Skeletal muscle cell (primary cell): ENCODE results near the gene AMDHD2.

Source experiments
- DNase-seq: peaks from one replicate; pipeline ENCODE4 v3.0.0-alpha.2; 2010; ENCODE audit warnings: low read depth
- H3K4me3 ChIP-seq: 2 replicates; pipeline ENCODE4 v1.5.1; 2011; ENCODE audit warnings: low read depth, mild to moderate bottlenecking, control low read depth, low read length, moderate library complexity

The AMDHD2 gene

DNA sequence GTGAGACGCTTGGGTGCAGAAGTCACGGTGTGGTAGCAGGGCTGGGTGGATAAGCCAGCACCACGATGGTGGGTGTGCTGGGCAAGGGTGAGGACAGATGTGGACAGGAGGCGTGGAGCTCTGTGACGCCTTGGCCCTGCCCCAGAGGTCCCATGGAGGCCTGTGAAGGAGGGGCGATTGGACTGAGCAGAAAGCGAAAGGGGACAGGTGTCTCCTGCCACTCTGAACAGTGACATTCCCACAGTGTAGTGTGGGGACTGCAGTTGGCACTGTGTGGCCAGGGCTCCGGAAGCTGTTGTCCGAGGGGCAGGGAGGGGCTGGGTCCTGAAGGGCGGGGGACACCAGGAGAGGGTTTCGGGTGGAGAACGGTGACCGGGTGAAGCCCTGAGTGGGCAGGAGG is 37.9 kb upstream of the AMDHD2 start:
- no peak for DNase-seq
- H3K4me3 ChIP-seq: no peak overlapping the region

DNA sequence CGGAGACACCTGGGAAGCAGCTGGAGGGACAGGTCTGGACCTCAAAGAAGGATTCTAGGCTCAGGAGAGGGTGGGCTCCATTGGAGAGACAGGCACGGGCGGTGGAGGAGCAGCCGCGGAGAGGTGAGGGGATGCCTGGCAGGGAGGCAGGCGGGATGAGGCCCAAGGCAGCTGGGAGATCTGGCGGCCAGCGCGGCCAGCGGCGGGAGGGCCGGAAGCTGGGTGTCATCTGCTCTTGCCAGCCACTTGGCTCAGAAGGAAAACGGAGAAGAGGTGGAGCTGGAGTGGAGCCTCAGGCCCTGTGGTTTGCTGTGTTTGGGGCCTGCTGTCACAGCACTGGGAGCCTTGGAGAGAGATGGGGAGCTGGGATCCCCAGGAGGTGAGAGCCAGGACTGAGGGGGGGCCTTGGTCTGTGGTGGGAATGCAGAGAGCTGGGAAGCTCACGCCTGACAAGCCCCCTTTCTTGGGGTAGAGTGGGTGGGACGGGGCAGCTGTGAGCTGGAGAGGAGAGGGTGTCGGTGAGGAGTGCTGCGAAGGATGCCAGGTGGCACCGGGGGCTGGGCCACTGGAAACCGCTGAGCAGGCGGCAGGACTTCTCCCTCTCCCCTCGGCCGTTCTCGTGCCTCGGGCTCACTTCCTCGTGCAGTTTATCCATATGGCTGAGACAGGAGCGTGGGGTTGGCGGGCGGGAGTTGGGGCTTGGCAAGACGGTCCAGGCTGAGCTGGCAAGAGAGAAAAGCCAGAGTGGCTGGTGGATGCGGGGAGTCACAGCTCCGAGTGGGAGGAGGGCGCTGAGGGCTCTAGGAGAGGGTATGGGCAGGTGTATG is 37.2 kb upstream of the AMDHD2 start:
- peak overlapping the region; percentile 7 for H3K4me3 ChIP-seq
- DNase-seq: peak; percentile 31

DNA sequence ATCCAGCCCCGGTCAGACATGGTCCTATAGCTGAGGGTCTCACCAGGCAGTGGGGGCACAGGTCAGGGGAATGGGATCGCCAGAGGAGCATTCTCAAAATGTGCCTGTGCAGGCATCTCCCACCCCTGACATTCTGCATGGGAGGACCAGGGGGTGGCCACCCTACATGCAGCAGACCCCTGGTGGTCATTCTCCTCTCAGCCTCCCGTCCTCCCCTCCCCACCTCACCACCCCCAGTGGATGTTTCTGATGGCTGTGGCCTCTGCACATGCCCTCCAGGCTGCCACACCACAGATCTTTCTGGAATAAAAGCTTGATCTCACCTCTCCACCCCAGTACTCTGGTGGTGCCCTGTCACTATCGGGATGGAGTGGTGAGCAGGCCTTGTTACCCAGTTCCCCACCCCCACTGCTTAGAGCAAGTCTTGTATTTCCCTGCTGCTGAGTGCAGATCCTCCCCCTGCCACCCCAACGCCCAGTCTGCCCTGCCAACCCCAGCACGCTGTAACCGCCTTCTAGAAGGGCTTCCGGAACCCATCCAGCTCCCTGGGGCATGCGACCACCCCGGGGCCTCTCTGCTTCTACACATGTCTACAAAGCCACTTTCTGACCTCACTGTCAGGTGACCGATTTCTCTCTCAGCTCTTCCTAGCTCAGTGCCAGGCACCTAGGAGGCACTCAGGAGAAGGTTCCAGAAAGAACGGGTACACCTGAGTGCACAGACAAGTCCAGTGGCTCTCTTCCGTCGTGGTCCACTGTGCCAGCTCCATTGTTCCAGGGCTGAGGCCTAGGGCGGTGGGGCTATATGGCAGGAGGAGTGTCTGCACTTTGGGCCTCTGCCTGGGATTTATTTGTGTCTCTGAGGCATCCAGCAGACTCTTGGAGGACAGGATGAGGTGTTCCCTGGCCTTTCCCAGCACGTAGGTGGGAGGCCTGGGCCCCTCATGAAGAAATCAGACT is 36.0 kb upstream of the AMDHD2 start:
- no peak overlapping the region for H3K4me3 ChIP-seq
- no peak for DNase-seq

DNA sequence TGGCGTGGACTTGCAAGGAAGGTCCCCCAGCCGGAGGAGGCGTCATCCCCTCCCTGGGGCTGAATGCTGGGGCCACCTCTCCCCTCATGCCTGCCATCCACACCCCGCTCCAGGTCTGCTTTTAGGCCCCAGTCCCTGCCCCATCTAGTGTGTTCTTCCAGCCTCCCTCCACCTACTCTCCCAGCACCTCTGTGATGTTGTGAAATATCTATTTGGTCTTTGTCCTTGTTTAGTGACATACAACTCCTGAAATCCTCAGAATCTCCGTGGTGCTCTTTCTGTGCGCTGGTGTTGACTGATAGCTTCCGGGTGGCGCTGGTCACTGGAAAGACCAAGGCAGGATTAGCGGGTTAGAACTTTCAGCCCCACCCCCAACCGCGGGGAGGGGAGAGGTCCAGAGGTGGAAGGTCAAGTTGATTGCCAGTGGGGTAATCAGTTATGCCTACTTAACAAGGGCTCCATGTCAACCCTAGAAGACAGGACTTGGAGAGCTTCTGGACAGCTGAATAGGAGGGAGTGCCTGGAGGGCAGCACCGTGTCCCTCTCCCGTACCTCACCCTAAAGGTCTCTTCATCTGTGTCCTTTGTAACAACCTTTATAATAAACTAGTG is 35.2 kb upstream of the AMDHD2 start:
- DNase-seq: no peak
- H3K4me3 ChIP-seq: no peak overlapping the region

DNA sequence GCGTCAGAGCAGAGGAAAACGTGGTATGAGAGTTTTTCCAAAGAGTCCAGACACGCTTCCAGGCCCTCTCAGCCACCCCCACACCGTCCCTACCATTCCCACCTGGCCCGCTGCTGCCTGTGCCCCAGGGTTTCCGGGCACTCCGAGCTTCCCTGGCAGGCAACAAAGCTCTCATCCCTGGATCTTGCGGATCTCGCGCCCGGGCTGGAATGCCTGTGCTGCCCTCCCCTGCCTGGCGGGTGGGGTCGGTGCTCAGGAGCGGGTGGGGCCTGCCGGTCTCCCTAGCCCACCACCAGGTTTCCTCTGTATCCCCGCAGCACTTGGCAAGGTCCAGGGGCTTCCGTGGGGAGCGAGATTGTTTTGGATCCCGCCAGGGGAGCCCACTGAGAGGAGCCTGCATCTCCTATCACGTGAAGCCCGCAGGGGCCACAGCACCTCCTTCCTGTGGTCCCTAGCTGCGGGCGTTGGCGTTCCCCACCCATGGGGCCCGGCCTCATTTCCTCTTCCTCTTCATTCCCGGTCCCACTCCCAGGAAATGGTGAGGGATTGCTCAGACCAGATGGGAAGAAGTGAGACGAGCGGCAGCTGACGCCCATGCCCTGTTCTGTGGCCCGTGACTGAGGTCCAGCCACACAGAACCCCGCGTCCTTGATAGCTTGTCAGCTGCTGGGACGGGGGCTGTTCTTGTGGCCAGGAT is 34.2 kb upstream of the AMDHD2 start:
- DNase-seq: no peak
- H3K4me3 ChIP-seq: no peak overlapping the region

DNA sequence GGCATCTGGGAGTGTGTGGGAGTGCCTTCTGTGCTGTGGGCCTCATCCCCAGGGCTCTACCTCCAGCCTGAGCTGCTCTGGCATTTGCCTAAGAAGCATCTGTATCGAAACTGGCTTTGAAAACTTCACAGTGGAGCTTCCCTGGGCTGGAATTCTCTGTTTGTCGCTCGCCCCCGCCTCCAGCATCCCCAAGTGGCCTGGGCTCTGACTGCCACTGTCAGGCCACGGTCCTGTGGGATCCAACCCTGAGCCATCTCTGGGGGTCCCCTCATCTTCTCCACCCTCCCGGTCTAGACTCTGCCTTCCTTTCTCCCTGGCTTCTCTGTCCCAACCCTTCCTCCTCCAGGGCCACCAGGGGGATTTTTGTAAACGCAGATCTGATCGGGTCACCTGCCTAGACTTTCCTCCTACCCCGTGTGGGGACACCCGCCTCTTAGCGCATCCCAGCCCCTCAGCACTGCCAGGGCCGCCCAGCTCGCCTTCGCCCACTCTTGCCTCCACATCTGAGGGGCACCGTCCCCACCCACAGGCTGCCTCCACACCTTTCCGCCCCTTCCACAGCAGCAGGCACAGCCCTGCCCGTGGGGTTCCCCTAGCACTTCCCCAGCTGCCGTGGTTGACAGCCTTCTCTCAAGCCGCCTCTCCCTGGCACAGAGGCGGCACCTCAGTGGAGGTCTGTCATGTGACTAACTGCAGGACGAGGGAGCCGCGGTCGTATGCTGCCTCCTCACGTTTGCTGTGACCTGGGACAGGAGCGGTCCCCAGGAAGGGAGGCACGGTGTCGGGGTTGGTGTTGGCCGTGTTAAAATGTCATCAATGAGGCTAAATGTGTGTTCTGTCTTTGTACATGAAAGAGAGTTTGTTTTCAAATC is 33.3 kb upstream of the AMDHD2 start:
- no peak overlapping the region for H3K4me3 ChIP-seq
- DNase-seq: no peak

DNA sequence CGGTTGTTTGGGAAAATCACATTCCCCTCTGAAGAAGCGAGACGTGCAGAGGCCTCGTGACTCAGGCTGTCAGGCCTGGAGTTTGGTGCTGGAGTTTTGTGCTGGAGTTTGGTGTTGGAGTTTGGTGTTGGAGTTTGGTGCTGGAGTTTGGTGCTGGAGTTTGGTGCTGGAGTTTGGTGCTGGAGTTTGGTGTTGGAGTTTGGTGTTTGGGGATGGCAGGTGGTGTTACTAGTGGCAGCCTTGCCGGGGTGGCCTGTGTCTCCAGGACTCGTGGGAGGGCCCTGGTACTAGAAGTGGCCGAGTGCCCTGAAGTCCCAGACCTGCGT is 32.7 kb upstream of the AMDHD2 start:
- no peak for DNase-seq
- H3K4me3 ChIP-seq: no peak overlapping the region

DNA sequence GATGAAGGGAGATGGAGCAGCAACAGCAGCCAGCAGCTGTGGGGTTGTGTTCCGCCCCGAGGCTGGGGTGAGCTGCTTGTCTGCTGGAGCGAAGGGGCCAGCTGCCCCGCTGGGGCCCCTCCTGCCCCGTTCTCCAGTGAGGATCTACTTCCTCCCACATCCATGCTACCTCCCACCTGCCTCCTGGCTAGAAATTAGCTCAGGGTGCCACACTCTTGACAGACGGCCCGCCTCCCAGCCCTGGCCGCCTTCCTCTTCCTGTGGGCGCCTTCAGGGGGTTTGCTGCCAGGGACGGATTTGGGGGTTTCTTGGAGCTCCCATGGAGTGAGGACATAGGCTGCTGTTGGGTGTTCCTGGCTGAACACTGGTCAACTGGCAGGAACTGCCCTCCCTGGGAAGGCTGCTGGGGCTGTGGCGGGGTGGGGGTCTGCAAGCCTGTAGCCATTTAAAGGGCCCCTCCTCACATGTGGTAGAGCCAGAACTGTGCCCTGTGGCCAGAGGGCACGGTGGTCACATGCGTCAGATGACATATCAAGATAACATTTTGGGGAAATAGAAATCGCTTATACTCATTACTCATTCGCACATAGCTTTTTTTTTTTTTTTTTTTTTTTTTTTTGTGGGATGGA is 32.2 kb upstream of the AMDHD2 start:
- no peak for DNase-seq
- no peak overlapping the region for H3K4me3 ChIP-seq

DNA sequence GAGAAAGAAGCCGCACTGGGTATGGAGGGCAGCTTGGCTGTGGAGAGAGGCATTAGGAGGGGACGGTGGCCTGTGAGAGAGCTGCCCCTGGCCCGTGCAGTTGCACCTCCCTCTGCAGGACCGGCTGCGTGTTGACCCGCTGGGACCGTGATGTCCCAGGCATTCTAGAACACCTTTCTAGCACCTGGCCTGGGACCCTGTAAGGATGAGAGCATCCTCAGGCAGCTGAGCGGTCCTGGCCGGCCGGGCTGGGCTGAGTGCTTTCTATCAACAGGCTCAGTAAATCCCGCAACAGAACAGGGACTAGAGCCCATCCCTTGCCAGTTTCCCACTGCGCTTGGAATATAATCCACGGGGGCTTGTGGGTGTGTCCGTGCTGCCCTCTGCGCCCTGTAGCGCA is 30.6 kb upstream of the AMDHD2 start:
- DNase-seq: no peak
- no peak overlapping the region for H3K4me3 ChIP-seq

DNA sequence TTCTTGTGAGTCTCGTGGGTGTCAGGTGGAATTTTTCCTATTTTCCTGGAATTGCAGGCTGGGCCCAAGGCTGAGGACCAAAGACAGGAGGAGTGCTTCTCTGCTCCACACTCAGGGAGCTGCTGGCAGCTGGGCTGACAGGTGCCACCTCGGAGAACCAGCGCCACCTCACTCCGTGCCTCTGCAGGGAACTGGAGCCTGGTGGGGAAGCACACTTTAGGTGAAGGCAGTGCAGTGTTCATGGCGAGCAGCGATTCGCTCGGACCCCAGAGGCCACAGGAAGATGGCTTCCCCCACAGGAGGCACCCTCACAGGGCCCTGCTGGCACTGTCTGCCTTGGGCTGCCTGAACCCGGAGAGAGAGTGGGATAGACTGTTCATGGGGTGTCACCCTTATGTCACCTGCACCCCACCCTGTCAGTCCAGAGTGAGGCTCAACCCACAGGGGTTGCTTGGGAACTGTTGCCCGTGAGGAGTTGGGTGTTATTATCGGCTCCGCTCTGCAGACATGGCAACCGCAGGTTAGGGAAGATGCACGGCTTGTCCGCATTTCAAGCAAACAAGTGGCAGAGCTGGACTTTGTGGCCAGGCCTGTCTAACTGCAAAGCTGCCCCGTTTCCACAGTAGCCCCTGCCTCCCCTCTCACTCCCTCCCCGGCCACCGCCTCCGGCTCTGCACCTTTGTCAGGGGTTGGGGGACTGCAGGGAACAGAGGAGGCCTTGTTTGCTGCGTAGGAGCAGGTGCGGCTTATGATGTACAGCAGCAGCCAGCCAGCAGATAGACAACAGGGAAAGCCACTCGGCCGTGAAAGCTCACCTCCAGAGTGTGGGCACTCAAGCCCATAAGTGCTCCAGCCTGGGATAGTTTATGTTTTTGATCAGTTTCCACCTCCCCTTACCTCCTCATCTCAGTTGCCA is 29.7 kb upstream of the AMDHD2 start:
- no peak overlapping the region for H3K4me3 ChIP-seq
- no peak for DNase-seq

DNA sequence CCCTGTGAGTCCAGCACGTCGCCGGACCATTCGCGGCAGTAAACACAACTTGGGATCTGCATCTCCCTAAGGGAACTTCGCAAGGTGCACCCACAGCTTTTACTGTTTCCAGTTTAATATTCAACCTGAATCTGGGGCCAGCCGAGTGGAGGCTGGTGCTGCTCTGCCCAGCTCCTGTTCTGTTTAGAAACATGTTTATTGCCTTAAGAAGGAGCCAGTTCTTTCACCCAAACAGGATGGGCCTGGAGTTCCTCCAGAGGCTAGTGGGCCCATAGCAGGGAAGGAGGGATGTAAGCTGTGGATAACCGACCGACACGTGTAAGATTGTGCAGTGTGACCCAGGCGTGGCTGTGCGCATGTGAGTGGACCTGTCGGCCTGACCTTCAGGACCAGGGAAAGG is 27.9 kb upstream of the AMDHD2 start:
- no peak for DNase-seq
- H3K4me3 ChIP-seq: no peak overlapping the region

DNA sequence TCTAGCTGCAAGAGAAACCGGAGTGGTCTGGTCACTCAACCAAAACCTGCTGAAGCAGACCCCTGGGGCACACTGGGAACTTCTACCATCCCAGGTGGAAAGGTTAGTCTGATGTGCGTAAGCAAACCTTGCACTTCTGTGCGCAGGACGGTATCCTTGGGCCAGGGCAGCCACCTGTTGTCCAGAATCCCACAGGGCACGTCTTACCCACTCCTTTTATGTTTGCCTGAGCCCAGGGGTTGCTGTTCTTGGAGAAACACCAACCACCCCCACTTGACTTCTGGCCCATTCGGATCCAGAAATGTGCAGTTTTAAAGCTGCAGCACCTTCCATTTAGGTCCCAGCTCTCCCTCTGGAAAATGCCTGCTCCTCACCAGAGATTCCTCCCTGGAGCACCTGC is 26.6 kb upstream of the AMDHD2 start:
- no peak overlapping the region for H3K4me3 ChIP-seq
- no peak for DNase-seq

DNA sequence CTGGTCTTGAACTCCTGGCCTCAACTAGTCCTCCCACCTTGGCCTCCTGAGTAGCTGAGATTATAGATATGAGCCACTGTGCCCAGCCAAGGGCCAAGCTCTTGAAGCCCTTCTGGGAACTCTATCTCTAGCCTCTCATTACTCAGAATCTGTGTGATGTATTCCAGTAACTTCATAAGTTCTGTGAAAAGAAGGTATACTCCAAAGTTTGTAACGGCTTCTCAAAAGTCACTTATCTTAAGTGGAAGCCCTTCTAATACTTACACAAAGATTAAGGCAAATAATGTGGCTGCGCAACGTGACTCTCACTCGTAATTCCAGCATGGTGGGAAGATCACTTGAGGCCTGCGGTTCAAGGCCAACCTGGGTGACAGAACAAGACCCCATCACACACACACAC is 25.6 kb upstream of the AMDHD2 start:
- DNase-seq: no peak

DNA sequence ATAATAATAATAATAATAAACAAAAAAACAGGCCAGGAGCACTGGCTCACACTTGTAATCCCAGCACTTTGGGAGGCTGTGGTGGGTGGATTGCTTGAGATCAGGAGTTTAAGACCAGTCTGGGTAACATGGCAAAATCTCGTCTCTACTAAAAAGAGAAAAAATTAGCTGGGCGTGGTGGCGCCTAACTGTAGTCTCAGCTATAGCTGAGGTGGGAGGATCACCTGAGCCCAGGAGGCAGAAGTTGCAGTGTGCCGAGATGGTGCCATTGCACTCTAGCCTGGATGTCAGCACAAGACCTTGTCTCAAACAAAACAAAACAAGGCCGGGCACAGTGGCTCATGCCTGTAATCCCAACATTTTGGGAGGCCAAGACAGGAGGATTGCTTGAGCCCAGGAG is 25.1 kb upstream of the AMDHD2 start:
- DNase-seq: no peak
- no peak overlapping the region for H3K4me3 ChIP-seq

More for the DNA sequence above, 25.6 kb upstream of the AMDHD2 start:
- no peak overlapping the region for H3K4me3 ChIP-seq

DNA sequence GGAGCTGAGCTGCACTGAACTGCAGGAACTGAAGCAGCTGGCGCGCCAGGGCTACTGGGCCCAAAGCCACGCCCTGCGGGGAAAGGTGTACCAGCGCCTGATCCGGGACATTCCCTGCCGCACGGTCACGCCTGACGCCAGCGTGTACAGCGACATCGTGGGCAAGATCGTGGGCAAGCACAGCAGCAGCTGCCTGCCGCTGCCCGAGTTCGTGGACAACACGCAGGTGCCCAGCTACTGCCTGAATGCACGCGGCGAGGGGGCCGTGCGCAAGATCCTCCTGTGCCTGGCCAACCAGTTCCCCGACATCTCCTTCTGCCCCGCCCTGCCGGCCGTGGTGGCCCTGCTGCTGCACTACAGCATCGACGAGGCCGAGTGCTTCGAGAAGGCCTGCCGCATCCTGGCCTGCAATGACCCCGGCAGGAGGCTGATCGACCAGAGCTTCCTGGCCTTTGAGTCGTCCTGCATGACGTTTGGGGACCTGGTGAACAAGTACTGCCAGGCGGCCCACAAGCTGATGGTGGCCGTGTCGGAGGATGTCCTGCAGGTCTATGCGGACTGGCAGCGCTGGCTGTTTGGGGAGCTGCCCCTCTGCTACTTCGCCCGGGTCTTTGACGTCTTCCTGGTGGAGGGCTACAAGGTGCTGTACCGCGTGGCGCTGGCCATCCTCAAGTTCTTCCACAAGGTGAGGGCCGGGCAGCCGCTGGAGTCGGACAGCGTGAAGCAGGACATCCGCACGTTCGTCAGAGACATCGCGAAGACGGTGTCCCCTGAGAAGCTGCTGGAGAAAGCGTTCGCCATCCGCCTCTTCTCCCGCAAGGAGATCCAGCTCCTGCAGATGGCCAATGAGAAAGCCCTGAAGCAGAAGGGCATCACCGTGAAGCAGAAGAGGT is 23.7 kb upstream of the AMDHD2 start:
- DNase-seq: no peak
- H3K4me3 ChIP-seq: no peak overlapping the region

DNA sequence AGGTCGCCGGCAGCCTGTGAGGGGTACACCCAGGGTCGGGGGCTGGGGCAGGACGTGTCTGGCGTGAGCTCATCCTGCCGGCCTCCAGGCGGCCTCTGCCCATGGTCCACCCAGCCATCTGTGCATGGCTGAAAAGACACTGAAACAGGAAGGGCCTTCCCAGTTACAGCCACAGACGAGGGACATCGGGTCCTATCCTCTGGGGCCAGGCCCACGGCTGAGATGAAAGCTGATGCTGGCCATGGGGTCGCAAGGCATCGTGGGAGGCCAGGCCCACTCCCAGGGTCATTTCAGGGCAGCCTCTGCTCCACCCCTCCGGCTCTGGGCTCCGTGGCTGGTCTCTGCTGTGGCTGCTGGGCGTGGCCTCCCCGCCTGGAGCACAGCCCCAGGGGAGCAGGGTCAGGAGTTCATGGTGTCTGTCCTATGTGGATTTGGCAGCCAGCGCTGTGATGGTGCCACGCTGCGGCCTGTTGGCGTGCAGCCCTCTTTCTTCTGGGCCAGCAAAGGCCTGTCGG is 23.0 kb upstream of the AMDHD2 start:
- no peak for DNase-seq
- no peak overlapping the region for H3K4me3 ChIP-seq
